Parathyroid adenoma (tissue), 2 donors: ENCODE results near the gene TMEM184B.

Experiments
- H2AFZ ChIP-seq: fragments of 300-600 bp; sonication (generic); one replicate; pipeline ENCODE4 v1.7.0; 2017; ENCODE audit warnings: antibody characterized with exemption, mild to moderate bottlenecking
- H3K27ac ChIP-seq: fragments of 300-600 bp; sonication (generic); one replicate; pipeline ENCODE4 v1.7.0; 2017
- H3K27me3 ChIP-seq: fragments of 300-600 bp; sonication (generic); one replicate; pipeline ENCODE4 v1.7.0; 2017; ENCODE audit warnings: low read length; ENCODE audit not compliant: control insufficient read depth, insufficient read depth
- H3K36me3 ChIP-seq: fragments of 300-600 bp; sonication (generic); one replicate; pipeline ENCODE4 v1.7.0; 2017; ENCODE audit warnings: low read length; ENCODE audit not compliant: control insufficient read depth, insufficient read depth
- H3K4me1 ChIP-seq: fragments of 300-600 bp; sonication (generic); one replicate; pipeline ENCODE4 v1.7.0; 2017; ENCODE audit warnings: control low read depth
- H3K4me2 ChIP-seq: fragments of 300-600 bp; sonication (generic); one replicate; pipeline ENCODE4 v1.7.0; 2017; ENCODE audit warnings: low read length
- H3K4me3 ChIP-seq: fragments of 300-600 bp; sonication (generic); one replicate; pipeline ENCODE4 v1.7.0; 2017; ENCODE audit warnings: low read depth, low read length
- H3K79me2 ChIP-seq: fragments of 300-600 bp; sonication (generic); one replicate; pipeline ENCODE4 v1.7.0; 2017; ENCODE audit warnings: control low read depth
- H3K9ac ChIP-seq: fragments of 300-600 bp; sonication (generic); one replicate; pipeline ENCODE4 v1.7.0; 2017; ENCODE audit warnings: mild to moderate bottlenecking
- H3K9me3 ChIP-seq: fragments of 300-600 bp; sonication (generic); one replicate; pipeline ENCODE4 v1.7.0; 2017; ENCODE audit warnings: low read length; ENCODE audit not compliant: control insufficient read depth
- TF ChIP-seq, protein P1 (sequence below): fragments of 300-600 bp; sonication (generic); IDR thresholded peaks from one replicate; pipeline ENCODE4 v1.7.0; 2017; ENCODE audit warnings: antibody characterized with exemption, mild to moderate bottlenecking
- donor health status: primary hyperparathyroidism.

Gene TMEM184B

GRCh38 chr22:38299770-38300102, 26.9 kb upstream of the TMEM184B start:
- no peaks in the 10 kb centered on the region for H3K9me3 ChIP-seq
- no peak overlapping the region for H3K4me2 ChIP-seq
- H2AFZ ChIP-seq = no peak overlapping the region
- no peak overlapping the region for H3K9ac ChIP-seq
- H3K4me3 ChIP-seq = no peak overlapping the region
- H3K79me2 ChIP-seq = peaks cover 15% of the 10 kb centered on the region
- H3K4me1 ChIP-seq = peaks cover 3% of the 10 kb centered on the region
- TF ChIP-seq, protein P1, sequence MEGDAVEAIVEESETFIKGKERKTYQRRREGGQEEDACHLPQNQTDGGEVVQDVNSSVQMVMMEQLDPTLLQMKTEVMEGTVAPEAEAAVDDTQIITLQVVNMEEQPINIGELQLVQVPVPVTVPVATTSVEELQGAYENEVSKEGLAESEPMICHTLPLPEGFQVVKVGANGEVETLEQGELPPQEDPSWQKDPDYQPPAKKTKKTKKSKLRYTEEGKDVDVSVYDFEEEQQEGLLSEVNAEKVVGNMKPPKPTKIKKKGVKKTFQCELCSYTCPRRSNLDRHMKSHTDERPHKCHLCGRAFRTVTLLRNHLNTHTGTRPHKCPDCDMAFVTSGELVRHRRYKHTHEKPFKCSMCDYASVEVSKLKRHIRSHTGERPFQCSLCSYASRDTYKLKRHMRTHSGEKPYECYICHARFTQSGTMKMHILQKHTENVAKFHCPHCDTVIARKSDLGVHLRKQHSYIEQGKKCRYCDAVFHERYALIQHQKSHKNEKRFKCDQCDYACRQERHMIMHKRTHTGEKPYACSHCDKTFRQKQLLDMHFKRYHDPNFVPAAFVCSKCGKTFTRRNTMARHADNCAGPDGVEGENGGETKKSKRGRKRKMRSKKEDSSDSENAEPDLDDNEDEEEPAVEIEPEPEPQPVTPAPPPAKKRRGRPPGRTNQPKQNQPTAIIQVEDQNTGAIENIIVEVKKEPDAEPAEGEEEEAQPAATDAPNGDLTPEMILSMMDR = no peak
- no peaks in the 10 kb centered on the region for H3K27me3 ChIP-seq
- H3K27ac ChIP-seq = no peak overlapping the region
- H3K36me3 ChIP-seq = no peaks in the 10 kb centered on the region

GRCh38 chr22:38298312-38299005, 25.6 kb upstream of the TMEM184B start:
- TF ChIP-seq, protein P1 = peak; percentile 9
- Histone ChIP-seq H3K27ac (no peak overlapping the region), H3K9me3 (no peaks in the 10 kb centered on the region), H3K4me3 (no peak overlapping the region), H2AFZ (no peak overlapping the region), H3K4me1 (no peaks in the 10 kb centered on the region), H3K4me2 (no peak overlapping the region), H3K79me2 (peaks cover 7% of the 10 kb centered on the region), H3K27me3 (no peaks in the 10 kb centered on the region), H3K9ac (no peak overlapping the region), H3K36me3 (no peaks in the 10 kb centered on the region)

DNA sequence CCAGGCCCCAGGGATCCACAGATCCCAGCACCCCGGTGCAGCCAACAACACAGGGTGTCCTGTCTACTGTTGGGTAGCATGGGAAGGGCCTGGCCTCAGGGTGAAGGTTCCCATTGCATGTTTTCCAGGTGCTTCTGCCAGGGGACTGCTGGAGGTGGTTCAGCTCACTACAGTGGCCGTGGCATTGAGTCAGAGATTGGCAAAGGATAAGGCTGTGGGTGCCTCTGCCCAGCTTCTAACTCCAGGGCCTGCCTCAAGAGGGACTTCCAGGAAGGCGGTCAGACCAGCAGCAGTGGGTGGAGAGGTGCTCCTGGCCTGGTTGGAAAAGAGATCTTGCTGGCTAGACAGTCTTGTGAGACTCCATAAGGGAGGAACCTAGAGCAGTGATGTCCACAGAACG, 23.6 kb upstream of the TMEM184B start:
- no peaks in the 10 kb centered on the region for H3K79me2 ChIP-seq
- no peaks in the 10 kb centered on the region for H3K4me1 ChIP-seq
- H2AFZ ChIP-seq = no peak overlapping the region
- TF ChIP-seq, protein P1 = no peak
- H3K9ac ChIP-seq = no peak overlapping the region
- no peak overlapping the region for H3K27ac ChIP-seq
- no peak overlapping the region for H3K4me3 ChIP-seq
- H3K27me3 ChIP-seq = no peaks in the 10 kb centered on the region
- H3K4me2 ChIP-seq = no peak overlapping the region
- H3K36me3 ChIP-seq = no peaks in the 10 kb centered on the region
- H3K9me3 ChIP-seq = no peaks in the 10 kb centered on the region

GRCh38 chr22:38295863-38296262, 23.1 kb upstream of the TMEM184B start:
- Histone ChIP-seq H3K27ac (no peak overlapping the region), H3K4me1 (no peaks in the 10 kb centered on the region), H3K4me2 (no peak overlapping the region), H3K9ac (no peak overlapping the region), H3K79me2 (no peaks in the 10 kb centered on the region), H2AFZ (no peak overlapping the region), H3K4me3 (no peak overlapping the region), H3K36me3 (no peaks in the 10 kb centered on the region), H3K27me3 (no peaks in the 10 kb centered on the region), H3K9me3 (no peaks in the 10 kb centered on the region)
- TF ChIP-seq, protein P1 = no peak

GRCh38 chr22:38295339-38295738, 22.5 kb upstream of the TMEM184B start:
- TF ChIP-seq, protein P1 = no peak
- H3K9me3 ChIP-seq = no peaks in the 10 kb centered on the region
- no peak overlapping the region for H3K27ac ChIP-seq
- no peaks in the 10 kb centered on the region for H3K27me3 ChIP-seq
- no peaks in the 10 kb centered on the region for H3K36me3 ChIP-seq
- H3K4me3 ChIP-seq = no peak overlapping the region
- no peak overlapping the region for H3K4me2 ChIP-seq
- H2AFZ ChIP-seq = no peak overlapping the region
- no peaks in the 10 kb centered on the region for H3K79me2 ChIP-seq
- H3K9ac ChIP-seq = no peak overlapping the region
- no peaks in the 10 kb centered on the region for H3K4me1 ChIP-seq
